NCI-H146 treated with DMSO at 0.1 percent for 48 hours (cell line): ENCODE data around the gene AGER.
"Not testable (repeated sequence)": the region's sequence is repeated elsewhere in the genome, so short reads cannot be mapped to it uniquely, and the experiment has no call there.

ENCODE experiments used
- DNase-seq: peaks from one replicate; lab custom pipeline; 2025; ENCODE audit not compliant: unreplicated experiment; lab: John Stamatoyannopoulos, UW

AGER gene

GRCh38 chr6:32184084-32184640 lies at the start of gene AGER:
TSS of gene AGER (minus strand) at chr6:32184253. CDS start at chr6:32184222, 31 bp downstream.
- no peak for DNase-seq

GRCh38 chr6:32226434-32226833 lies 42.4 kb upstream of the AGER start:
- no peak for DNase-seq

- no peak for DNase-seq
These were observed 40.6 kb upstream of the AGER start for GRCh38 chr6:32224696-32225095.

- no peak for DNase-seq
These were observed 39.5 kb upstream of the AGER start, which contains the start of gene NOTCH4 for GRCh38 chr6:32223258-32224235. TSS of gene NOTCH4 (minus strand) at chr6:32224067. CDS start at chr6:32223928, 139 bp downstream.

GRCh38 chr6:32222333-32223230 lies 38.5 kb upstream of the AGER start:
- no peak for DNase-seq

- no peak for DNase-seq
These were observed 36.0 kb upstream of the AGER start for GRCh38 chr6:32220021-32220420.

GRCh38 chr6:32218167-32218566 lies 34.1 kb upstream of the AGER start:
- no peak for DNase-seq

GRCh38 chr6:32216998-32217397 lies 32.9 kb upstream of the AGER start:
- DNase-seq = peak; percentile 11

GRCh38 chr6:32216285-32216684 lies 32.2 kb upstream of the AGER start:
- DNase-seq = no peak

- no peak for DNase-seq
These were observed 31.6 kb upstream of the AGER start for GRCh38 chr6:32215617-32216016.

GRCh38 chr6:32214126-32214525 lies 30.1 kb upstream of the AGER start:
- DNase-seq = no peak

GRCh38 chr6:32213649-32214048 lies 29.6 kb upstream of the AGER start:
- no peak for DNase-seq

GRCh38 chr6:32212076-32212760 lies 28.2 kb upstream of the AGER start:
- DNase-seq = no peak

- DNase-seq = not testable (repeated sequence)
These were observed 27.4 kb upstream of the AGER start for GRCh38 chr6:32211432-32211831.

GRCh38 chr6:32210191-32210601 lies 26.1 kb upstream of the AGER start:
- DNase-seq = no peak

GRCh38 chr6:32208996-32209395 lies 24.9 kb upstream of the AGER start:
- no peak for DNase-seq

GRCh38 chr6:32204268-32204715 lies 20.2 kb upstream of the AGER start:
- no peak for DNase-seq

GRCh38 chr6:32203426-32204267 lies 19.6 kb upstream of the AGER start:
- no peak for DNase-seq

- DNase-seq = no peak
These were observed 18.1 kb upstream of the AGER start for GRCh38 chr6:32202186-32202585.
